CD4-positive, CD25-positive, alpha-beta regulatory T cell (primary cell): ENCODE data around the gene FAM222A. TPM values are rescaled to one million over a fixed set of nuclear protein-coding genes. Genes with fewer than 3 reads are reported as not detected.

Source experiments
- ATAC-seq, 2 donors: fragments of 150-1000 bp; cut with Tn5 transposase; one replicate each; pipeline ENCODE4 v1.10.0; 2021; ENCODE audit warnings: low read depth in 2 of 2, moderate number of reproducible peaks in 2 of 2, moderate library complexity in 1 of 2
- DNase-seq, 3 donors: peaks; one replicate each; pipeline versions ENCODE4 v3.0.0 to v3.0.0-alpha.2; 2012 to 2022; ENCODE audit warnings: mixed read lengths in 1 of 3
- H3K27ac ChIP-seq: one replicate; pipeline ENCODE4 v1.7.0; 2013; ENCODE audit warnings: mild to moderate bottlenecking, low read length; ENCODE audit not compliant: insufficient read depth, poor library complexity, severe bottlenecking
- H3K27me3 ChIP-seq: one replicate; pipeline ENCODE4 v1.7.0; 2013; ENCODE audit warnings: low read length; ENCODE audit not compliant: control insufficient read depth, insufficient read depth
- H3K36me3 ChIP-seq: one replicate; pipeline ENCODE4 v1.7.0; 2013; ENCODE audit warnings: mild to moderate bottlenecking, low read length, moderate library complexity; ENCODE audit not compliant: control insufficient read depth, insufficient read depth
- H3K4me1 ChIP-seq: 2 replicates; pipeline ENCODE4 v1.7.0; 2013; ENCODE audit warnings: mild to moderate bottlenecking, low read length; ENCODE audit not compliant: insufficient read depth, control insufficient read depth, poor library complexity, severe bottlenecking
- H3K4me3 ChIP-seq: one replicate; pipeline ENCODE4 v1.7.0; 2013; ENCODE audit warnings: low read depth, mild to moderate bottlenecking, low read length, moderate library complexity
- H3K9me3 ChIP-seq, 2 experiments: 1 replicate in 1 of 2; 2 replicates in 1 of 2; pipeline ENCODE4 v1.7.0; 2013; ENCODE audit warnings: low read length in 2 of 2, mild to moderate bottlenecking in 1 of 2, moderate library complexity in 1 of 2; ENCODE audit not compliant: control insufficient read depth in 2 of 2
- H3K27ac Mint-ChIP-seq, 3 donors: one replicate each; pipeline ENCODE4 v1.8.0; 2020 to 2022; ENCODE audit warnings: mild to moderate bottlenecking in 3 of 3, mixed read lengths in 3 of 3, moderate library complexity in 2 of 3
- H3K27me3 Mint-ChIP-seq: one replicate; pipeline ENCODE4 v1.8.0; 2022; ENCODE audit warnings: mild to moderate bottlenecking, mixed read lengths
- H3K36me3 Mint-ChIP-seq: one replicate; pipeline ENCODE4 v1.8.0; 2020; ENCODE audit warnings: mixed read lengths
- H3K4me1 Mint-ChIP-seq, 4 donors: one replicate each; pipeline ENCODE4 v1.8.0; 2020 to 2022; ENCODE audit warnings: mixed read lengths in 4 of 4, mild to moderate bottlenecking in 1 of 4
- H3K4me3 Mint-ChIP-seq, 4 donors: one replicate each; pipeline ENCODE4 v1.8.0; 2020 to 2022; ENCODE audit warnings: mild to moderate bottlenecking in 4 of 4, mixed read lengths in 4 of 4, moderate library complexity in 3 of 4
- H3K9me3 Mint-ChIP-seq, 7 donors: one replicate each; pipeline ENCODE4 v1.8.0; 2020 to 2022; ENCODE audit warnings: mixed read lengths in 7 of 7, mild to moderate bottlenecking in 3 of 7, moderate library complexity in 2 of 7
- polyA plus RNA-seq, 4 donors: library from polyadenylated mRNA; unstranded; fragments of 300-500 nt; fragmentation: Illumina TruSeq; gene quantifications; one replicate each; pipeline ENCODE4 v1.2.3, GENCODE V29; 2021
- total RNA-seq: library from RNA; stranded (reverse); gene quantifications from one replicate; pipeline ENCODE4 v1.2.3, GENCODE V29; 2022

The FAM222A gene
- total and polyA plus RNA-seq, 5 donors from 2014 or later: 0.08 to 2.3 TPM; not detected in 3

GRCh38 chr12:109816870-109817269 is 103.2 kb downstream of the FAM222A start:
- Histone ChIP-seq H3K4me1 (no peaks in the 10 kb centered on the region), H3K27me3 (no peaks in the 10 kb centered on the region), H3K9me3 (no peaks in the 10 kb centered on the region), H3K4me3 (no peak overlapping the region), H3K36me3 (no peaks in the 10 kb centered on the region), H3K27ac (no peak overlapping the region)
- ATAC-seq: no peak
- Mint-ChIP-seq H3K4me1 (no peaks in the 10 kb centered on the region), H3K9me3 (no peaks in the 10 kb centered on the region), H3K27me3 (peaks cover 21% of the 10 kb centered on the region), H3K4me3 (no peak overlapping the region), H3K27ac (no peak overlapping the region), H3K36me3 (no peaks in the 10 kb centered on the region)
- no peak for DNase-seq

- H3K4me3 ChIP-seq: no peak overlapping the region
- DNase-seq (no peak), ATAC-seq (no peak)
- H3K27me3 ChIP-seq: no peaks in the 10 kb centered on the region
- no peaks in the 10 kb centered on the region for H3K4me1 Mint-ChIP-seq
- no peak overlapping the region for H3K27ac Mint-ChIP-seq
- no peaks in the 10 kb centered on the region for H3K36me3 ChIP-seq
- peaks cover 21% of the 10 kb centered on the region for H3K27me3 Mint-ChIP-seq
- no peaks in the 10 kb centered on the region for H3K9me3 ChIP-seq
- no peaks in the 10 kb centered on the region for H3K9me3 Mint-ChIP-seq
- H3K36me3 Mint-ChIP-seq: no peaks in the 10 kb centered on the region
- H3K4me1 ChIP-seq: no peaks in the 10 kb centered on the region
- no peak overlapping the region for H3K27ac ChIP-seq
- no peak overlapping the region for H3K4me3 Mint-ChIP-seq
Measured at GRCh38 chr12:109817627-109818231, 104.1 kb downstream of the FAM222A start.

GRCh38 chr12:109818253-109818652 is 104.6 kb downstream of the FAM222A start:
- Histone ChIP-seq H3K36me3 (no peaks in the 10 kb centered on the region), H3K27me3 (no peaks in the 10 kb centered on the region), H3K27ac (no peak overlapping the region), H3K4me1 (no peaks in the 10 kb centered on the region), H3K9me3 (no peaks in the 10 kb centered on the region), H3K4me3 (no peak overlapping the region)
- Mint-ChIP-seq H3K4me3 (no peak overlapping the region), H3K27me3 (peaks cover 21% of the 10 kb centered on the region), H3K9me3 (no peaks in the 10 kb centered on the region), H3K27ac (no peak overlapping the region), H3K4me1 (no peaks in the 10 kb centered on the region), H3K36me3 (no peaks in the 10 kb centered on the region)
- DNase-seq (no peak), ATAC-seq (no peak)

GRCh38 chr12:109818905-109819500 is 105.4 kb downstream of the FAM222A start:
- Histone ChIP-seq H3K4me1 (no peaks in the 10 kb centered on the region), H3K9me3 (no peaks in the 10 kb centered on the region), H3K27me3 (no peaks in the 10 kb centered on the region), H3K4me3 (no peak overlapping the region), H3K27ac (no peak overlapping the region), H3K36me3 (no peaks in the 10 kb centered on the region)
- no peaks in the 10 kb centered on the region for H3K9me3 Mint-ChIP-seq
- DNase-seq (no peak), ATAC-seq (no peak)
- peaks cover 21% of the 10 kb centered on the region for H3K27me3 Mint-ChIP-seq
- no peaks in the 10 kb centered on the region for H3K36me3 Mint-ChIP-seq
- H3K27ac Mint-ChIP-seq: no peak overlapping the region
- no peaks in the 10 kb centered on the region for H3K4me1 Mint-ChIP-seq
- H3K4me3 Mint-ChIP-seq: no peak overlapping the region

Other genes starting within 250 kb of the FAM222A start
- 38.7 TPM for gene KCTD10, start 236.5 kb upstream of the FAM222A start, total RNA-seq
- 10 to 100 TPM; 26.4 to 32.3 (median 28.7) TPM for gene KCTD10, start 236.5 kb upstream of the FAM222A start, polyA plus RNA-seq
- gene UBE3B, start 236.2 kb upstream of the FAM222A start, total RNA-seq: 38.2 TPM
- gene UBE3B, start 236.2 kb upstream of the FAM222A start, polyA plus RNA-seq: 10 to 100 TPM; 16.8 to 24.4 (median 20.9) TPM
- gene MMAB, start 140.3 kb upstream of the FAM222A start, total RNA-seq: 6.8 TPM
- gene MMAB, start 140.3 kb upstream of the FAM222A start, polyA plus RNA-seq: 10 to 100 TPM; 14.4 to 22.4 (median 22.1) TPM
- gene MVK, start 140.0 kb upstream of the FAM222A start, total RNA-seq: 16.2 TPM
- 1 to 10 TPM; 2.2 to 4.3 (median 3.6) TPM for gene MVK, start 140.0 kb upstream of the FAM222A start, polyA plus RNA-seq
- not detected for gene TRPV4, start 119.6 kb downstream of the FAM222A start, total RNA-seq
- gene TRPV4, start 119.6 kb downstream of the FAM222A start, polyA plus RNA-seq: not detected
- gene GLTP, start 166.7 kb downstream of the FAM222A start, total RNA-seq: 31.1 TPM
- 10 to 100 TPM; 36.1 to 48.9 (median 38.4) TPM for gene GLTP, start 166.7 kb downstream of the FAM222A start, polyA plus RNA-seq
- gene TCHP, start 186.4 kb downstream of the FAM222A start, total RNA-seq: 29.8 TPM
- 10 to 100 TPM in 2 of 4 donors, 1 to 10 TPM in 2; 9.0 to 11.7 (median 9.8) TPM for gene TCHP, start 186.4 kb downstream of the FAM222A start, polyA plus RNA-seq